Bronchial epithelial cell (primary cell): ENCODE data around the gene DUSP16. TPM values are rescaled to one million over a fixed set of nuclear protein-coding genes. Genes with fewer than 3 reads are reported as not detected.

Experiments used
- DNase-seq: peaks from one replicate; pipeline ENCODE4 v3.0.0-alpha.2; 2010; ENCODE audit warnings: low read depth
- FAIRE-seq: peaks from 2 replicates; lab custom pipeline; 2011; peaks lifted over from hg19 to GRCh38; lab: Jason Lieb, UNC
- H3K27me3 ChIP-seq: 2 replicates; pipeline ENCODE4 v1.5.1; 2011; ENCODE audit warnings: low read length; ENCODE audit not compliant: control insufficient read depth, insufficient read depth
- H3K36me3 ChIP-seq: 2 replicates; pipeline ENCODE4 v1.5.1; 2011; ENCODE audit warnings: low read length; ENCODE audit not compliant: control insufficient read depth, insufficient read depth
- H3K4me3 ChIP-seq: 2 replicates; pipeline ENCODE4 v1.5.1; 2011; ENCODE audit warnings: mild to moderate bottlenecking, low read depth, low read length, control low read depth
- total RNA-seq: library from RNA; depleted of rRNA; stranded (reverse); fragments of >200 nt; gene quantifications from 2 replicates; pipeline ENCODE4 v1.2.1, GENCODE V29; 2014
- TF ChIP-seq, protein P1 (sequence below): IDR thresholded peaks from 2 replicates; pipeline ENCODE4 v1.5.1; 2011; ENCODE audit warnings: mild to moderate bottlenecking, moderate library complexity, low read length, control low read depth, inconsistent platforms; ENCODE audit not compliant: insufficient read depth, severe bottlenecking

Gene DUSP16
- total RNA-seq, 1 donor from 2014 or later, result 14.2 TPM

DNA sequence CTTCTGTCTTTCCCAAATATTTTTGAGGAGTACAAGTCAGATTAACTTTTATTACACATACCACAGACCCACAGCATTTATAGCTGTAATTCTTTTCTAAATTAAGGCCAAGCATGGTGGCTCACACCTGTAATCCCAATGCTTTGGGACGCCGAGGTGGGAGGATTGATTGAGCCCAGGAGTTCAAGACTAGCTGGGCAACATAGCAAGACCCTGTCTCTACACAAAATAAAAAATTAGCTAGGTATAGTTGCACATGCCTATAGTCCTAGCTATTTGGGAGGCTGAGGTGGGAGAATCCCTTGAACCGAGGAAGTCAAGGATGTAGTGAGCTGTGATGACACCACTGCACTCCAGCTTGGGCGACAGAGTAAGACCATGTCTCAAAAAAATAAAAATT lies 7.0 kb downstream of the DUSP16 start:
- no peak overlapping the region for H3K4me3 ChIP-seq
- DNase-seq (no peak), FAIRE-seq (no peak)
- TF ChIP-seq, protein P1, sequence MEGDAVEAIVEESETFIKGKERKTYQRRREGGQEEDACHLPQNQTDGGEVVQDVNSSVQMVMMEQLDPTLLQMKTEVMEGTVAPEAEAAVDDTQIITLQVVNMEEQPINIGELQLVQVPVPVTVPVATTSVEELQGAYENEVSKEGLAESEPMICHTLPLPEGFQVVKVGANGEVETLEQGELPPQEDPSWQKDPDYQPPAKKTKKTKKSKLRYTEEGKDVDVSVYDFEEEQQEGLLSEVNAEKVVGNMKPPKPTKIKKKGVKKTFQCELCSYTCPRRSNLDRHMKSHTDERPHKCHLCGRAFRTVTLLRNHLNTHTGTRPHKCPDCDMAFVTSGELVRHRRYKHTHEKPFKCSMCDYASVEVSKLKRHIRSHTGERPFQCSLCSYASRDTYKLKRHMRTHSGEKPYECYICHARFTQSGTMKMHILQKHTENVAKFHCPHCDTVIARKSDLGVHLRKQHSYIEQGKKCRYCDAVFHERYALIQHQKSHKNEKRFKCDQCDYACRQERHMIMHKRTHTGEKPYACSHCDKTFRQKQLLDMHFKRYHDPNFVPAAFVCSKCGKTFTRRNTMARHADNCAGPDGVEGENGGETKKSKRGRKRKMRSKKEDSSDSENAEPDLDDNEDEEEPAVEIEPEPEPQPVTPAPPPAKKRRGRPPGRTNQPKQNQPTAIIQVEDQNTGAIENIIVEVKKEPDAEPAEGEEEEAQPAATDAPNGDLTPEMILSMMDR, result no peak
- H3K36me3 ChIP-seq, result no peaks in the 10 kb centered on the region
- H3K27me3 ChIP-seq, result no peaks in the 10 kb centered on the region

DNA sequence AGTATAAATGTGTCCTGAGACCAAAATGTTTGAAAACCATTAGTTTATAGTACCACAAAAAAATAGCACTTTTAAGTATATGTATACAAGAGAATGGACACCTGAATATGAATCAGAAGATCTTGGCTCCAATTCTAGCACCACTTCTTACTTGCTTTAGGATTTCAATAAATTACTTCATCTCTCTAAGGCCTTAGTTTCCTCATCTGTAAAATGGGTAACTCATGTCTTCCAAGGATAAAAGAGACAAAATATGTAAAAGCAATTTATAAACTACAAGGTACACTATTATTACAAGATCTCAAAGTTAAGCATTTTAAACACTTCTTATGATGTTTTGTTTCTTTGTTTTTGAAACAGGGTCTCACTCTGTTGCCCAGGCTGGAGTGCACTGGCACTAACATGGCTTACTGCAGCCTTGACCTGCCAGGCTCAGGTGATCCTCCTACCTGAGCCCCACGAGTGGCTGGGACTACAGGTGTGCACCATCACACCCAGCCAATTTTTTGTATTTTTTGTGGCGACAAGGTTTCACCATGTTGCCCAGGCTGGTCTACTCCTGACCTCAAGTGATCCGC lies 9.4 kb downstream of the DUSP16 start:
- TF ChIP-seq, protein P1, result no peak
- H3K27me3 ChIP-seq, result no peaks in the 10 kb centered on the region
- FAIRE-seq (no peak), DNase-seq (no peak)
- no peak overlapping the region for H3K4me3 ChIP-seq
- no peaks in the 10 kb centered on the region for H3K36me3 ChIP-seq

DNA sequence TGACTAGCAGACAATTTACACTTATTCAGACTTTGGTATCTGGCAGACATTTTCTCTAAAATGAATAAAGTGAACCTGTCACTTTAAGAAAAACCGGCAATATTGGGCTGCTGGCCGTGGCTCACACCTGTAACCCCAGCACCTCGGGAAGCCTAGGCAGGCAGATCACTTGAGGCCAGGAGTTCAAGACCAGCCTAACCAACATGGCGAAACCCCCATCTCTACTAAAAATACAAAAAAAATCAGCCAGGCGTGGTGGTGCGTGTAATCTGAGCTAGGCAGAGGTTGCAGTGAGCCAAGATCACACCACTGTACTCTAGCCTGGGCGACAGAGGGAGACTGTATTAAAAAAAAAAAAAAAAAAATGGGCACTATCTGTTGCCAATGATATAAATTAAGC lies 11.5 kb downstream of the DUSP16 start:
- Histone ChIP-seq H3K4me3 (no peak overlapping the region), H3K27me3 (no peaks in the 10 kb centered on the region), H3K36me3 (no peaks in the 10 kb centered on the region)
- DNase-seq (no peak), FAIRE-seq (no peak)
- TF ChIP-seq, protein P1, result no peak

DNA sequence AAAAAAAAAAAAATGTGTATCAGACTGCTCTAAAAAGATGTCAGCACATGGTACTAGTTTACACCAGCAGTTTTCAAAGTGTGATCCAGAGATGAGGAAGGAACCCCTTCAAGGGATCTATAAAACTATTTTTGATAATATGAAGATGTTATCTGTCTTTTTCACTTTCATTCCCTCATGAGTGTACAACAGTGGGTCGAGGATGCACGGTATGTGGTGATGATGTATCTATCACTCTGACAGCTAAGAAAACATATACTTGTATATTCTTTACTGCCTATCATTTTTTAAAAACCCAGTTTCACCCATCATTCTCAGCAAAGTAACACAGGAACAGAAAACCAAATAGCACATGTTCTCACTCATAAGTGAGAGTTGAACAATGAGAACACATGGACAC lies 12.4 kb downstream of the DUSP16 start:
- FAIRE-seq (no peak), DNase-seq (no peak)
- no peaks in the 10 kb centered on the region for H3K27me3 ChIP-seq
- TF ChIP-seq, protein P1, result no peak
- H3K4me3 ChIP-seq, result no peak overlapping the region
- no peaks in the 10 kb centered on the region for H3K36me3 ChIP-seq

DNA sequence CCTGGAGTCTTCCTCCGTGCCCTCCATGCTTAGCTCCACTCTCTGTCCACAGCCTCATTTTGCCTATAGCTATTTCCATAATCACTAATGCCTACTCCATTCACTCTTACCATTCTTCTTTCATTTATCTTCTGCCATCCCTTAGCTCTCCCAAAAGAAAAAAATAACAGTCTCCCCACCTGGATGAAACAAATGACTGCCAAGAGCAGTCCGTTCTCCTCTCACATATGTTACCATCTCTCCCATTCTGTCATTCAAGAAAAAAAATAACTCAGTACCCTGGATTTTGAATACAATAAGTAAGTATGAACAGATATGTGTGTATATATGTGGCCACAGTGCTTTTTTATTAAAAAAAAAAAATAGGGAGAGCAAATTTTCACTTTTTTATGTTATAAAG lies 13.2 kb downstream of the DUSP16 start:
- Histone ChIP-seq H3K27me3 (no peaks in the 10 kb centered on the region), H3K36me3 (no peaks in the 10 kb centered on the region), H3K4me3 (no peak overlapping the region)
- no peak for FAIRE-seq
- TF ChIP-seq, protein P1, result no peak
- DNase-seq, result no peak

DNA sequence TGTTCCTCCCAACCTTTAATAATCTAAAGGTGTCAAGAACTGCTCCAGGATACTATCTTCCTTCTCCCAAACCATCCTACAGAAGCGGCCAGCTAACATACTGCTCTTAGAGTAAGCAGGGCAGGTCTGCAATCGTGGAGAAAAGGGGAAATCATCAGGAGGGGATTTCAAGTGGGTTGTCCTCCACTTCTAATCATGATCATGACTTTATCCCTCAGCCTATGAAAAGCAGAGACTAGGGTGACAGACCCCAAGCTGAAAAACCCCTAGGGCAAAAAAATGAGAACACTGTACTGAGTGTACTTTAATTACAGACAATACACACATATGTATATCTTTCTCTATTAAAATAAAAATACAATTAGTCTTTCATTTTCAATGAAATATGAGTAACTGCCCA lies 13.9 kb downstream of the DUSP16 start:
- TF ChIP-seq, protein P1, result no peak
- Histone ChIP-seq H3K4me3 (no peak overlapping the region), H3K36me3 (no peaks in the 10 kb centered on the region), H3K27me3 (no peaks in the 10 kb centered on the region)
- FAIRE-seq, result no peak
- no peak for DNase-seq
